Glutamatergic neuron (in vitro differentiated cells): ENCODE measurements around the gene TGFBR3. TPM values are rescaled to one million over a fixed set of nuclear protein-coding genes. Genes with fewer than 3 reads are reported as not detected.

Experiments used
- DNase-seq: peaks from one replicate; pipeline ENCODE4 v3.0.0; 2022
- H3K27ac Mint-ChIP-seq: one replicate; pipeline ENCODE4 v1.8.0; 2020; ENCODE audit warnings: mild to moderate bottlenecking, mixed read lengths, inconsistent platforms; ENCODE audit not compliant: unreplicated experiment
- H3K27me3 Mint-ChIP-seq: one replicate; pipeline ENCODE4 v1.8.0; 2020; ENCODE audit warnings: mild to moderate bottlenecking, moderate library complexity, mixed read lengths, inconsistent platforms; ENCODE audit not compliant: unreplicated experiment
- H3K36me3 Mint-ChIP-seq: one replicate; pipeline ENCODE4 v1.8.0; 2020; ENCODE audit warnings: mild to moderate bottlenecking, mixed read lengths, inconsistent platforms; ENCODE audit not compliant: unreplicated experiment
- H3K4me1 Mint-ChIP-seq: one replicate; pipeline ENCODE4 v1.8.0; 2020; ENCODE audit warnings: mild to moderate bottlenecking, low read depth, mixed read lengths, inconsistent platforms; ENCODE audit not compliant: unreplicated experiment
- H3K4me3 Mint-ChIP-seq: one replicate; pipeline ENCODE4 v1.8.0; 2020; ENCODE audit warnings: mild to moderate bottlenecking, mixed read lengths, inconsistent platforms; ENCODE audit not compliant: unreplicated experiment
- H3K9me3 Mint-ChIP-seq: one replicate; pipeline ENCODE4 v1.8.0; 2020; ENCODE audit warnings: mild to moderate bottlenecking, moderate library complexity, mixed read lengths, inconsistent platforms; ENCODE audit not compliant: unreplicated experiment
- CTCF ChIP-seq: fragments of 200-600 bp; sonication (generic); IDR thresholded peaks from one replicate; pipeline ENCODE4 v1.5.0; 2021; ENCODE audit not compliant: partially characterized antibody, unreplicated experiment
- total RNA-seq: library from RNA; stranded (reverse); fragmentation: NEBNext Ultra II Directional; extraction: Animal tissue kit (Norgen Biotek cat#: 25700); gene quantifications from one replicate; pipeline ENCODE4 v1.2.1, GENCODE V29; 2021; ENCODE audit not compliant: unreplicated experiment

The TGFBR3 gene
- total RNA-seq, 1 donor from 2014 or later, result 0.98 TPM

GRCh38 chr1:91851130-91852010, 34.6 kb downstream of the TGFBR3 start:
- Mint-ChIP-seq H3K4me1 (no peaks in the 10 kb centered on the region), H3K36me3 (no peaks in the 10 kb centered on the region), H3K27me3 (no peaks in the 10 kb centered on the region), H3K27ac (no peak overlapping the region), H3K9me3 (no peaks in the 10 kb centered on the region), H3K4me3 (no peak overlapping the region)
- no peak for TF ChIP-seq CTCF
- DNase-seq, result no peak

GRCh38 chr1:91850708-91851107, 35.2 kb downstream of the TGFBR3 start:
- DNase-seq, result no peak
- H3K4me1 Mint-ChIP-seq, result no peaks in the 10 kb centered on the region
- H3K27ac Mint-ChIP-seq, result no peak overlapping the region
- H3K4me3 Mint-ChIP-seq, result no peak overlapping the region
- H3K36me3 Mint-ChIP-seq, result no peaks in the 10 kb centered on the region
- no peaks in the 10 kb centered on the region for H3K27me3 Mint-ChIP-seq
- TF ChIP-seq CTCF, result no peak
- H3K9me3 Mint-ChIP-seq, result no peaks in the 10 kb centered on the region

- no peaks in the 10 kb centered on the region for H3K36me3 Mint-ChIP-seq
- no peaks in the 10 kb centered on the region for H3K9me3 Mint-ChIP-seq
- no peak overlapping the region for H3K4me3 Mint-ChIP-seq
- no peak for TF ChIP-seq CTCF
- no peaks in the 10 kb centered on the region for H3K4me1 Mint-ChIP-seq
- no peaks in the 10 kb centered on the region for H3K27me3 Mint-ChIP-seq
- H3K27ac Mint-ChIP-seq, result no peak overlapping the region
- no peak for DNase-seq
These were observed 38.1 kb downstream of the TGFBR3 start for GRCh38 chr1:91847851-91848250.

GRCh38 chr1:91846639-91847013, 39.3 kb downstream of the TGFBR3 start:
- Mint-ChIP-seq H3K9me3 (no peaks in the 10 kb centered on the region), H3K36me3 (no peaks in the 10 kb centered on the region)

More at GRCh38 chr1:91846639-91847013, 39.3 kb downstream of the TGFBR3 start:
- Mint-ChIP-seq H3K27me3 (no peaks in the 10 kb centered on the region), H3K4me1 (no peaks in the 10 kb centered on the region), H3K27ac (no peak overlapping the region), H3K4me3 (no peak overlapping the region)
- no peak for DNase-seq
- no peak for TF ChIP-seq CTCF
